ENCODE measurements around the gene RSBN1. TPM values are rescaled to one million over a fixed set of nuclear protein-coding genes. Genes with fewer than 3 reads are reported as not detected.
"Not testable (repeated sequence)": the region's sequence is repeated elsewhere in the genome, so short reads cannot be mapped to it uniquely, and the experiment has no call there.

The RSBN1 gene
- total RNA-seq, 1 experiment from 2014 or later, result 10.7 TPM

DNA sequence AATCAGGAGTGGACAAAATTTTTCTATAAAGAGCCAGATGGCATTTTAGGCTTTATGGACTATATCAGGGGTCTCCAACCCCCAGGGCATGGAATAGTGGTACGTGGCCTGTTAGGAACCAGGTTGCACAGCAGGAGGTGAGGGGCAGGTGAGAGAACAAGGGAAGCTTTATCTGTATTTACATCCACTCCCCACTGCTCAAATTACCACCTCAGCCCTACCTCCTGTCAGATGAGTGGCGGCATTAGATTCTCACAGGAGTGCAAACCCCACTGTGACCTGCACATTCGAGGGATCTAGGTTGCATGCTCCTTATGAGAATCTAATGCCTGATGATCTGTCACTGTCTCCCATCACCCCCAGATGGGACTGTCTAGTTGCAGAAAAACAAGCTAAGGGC lies 66.9 kb downstream of the RSBN1 start:
- no peak for DNase-seq (ENCODE audit: low read depth)

DNA sequence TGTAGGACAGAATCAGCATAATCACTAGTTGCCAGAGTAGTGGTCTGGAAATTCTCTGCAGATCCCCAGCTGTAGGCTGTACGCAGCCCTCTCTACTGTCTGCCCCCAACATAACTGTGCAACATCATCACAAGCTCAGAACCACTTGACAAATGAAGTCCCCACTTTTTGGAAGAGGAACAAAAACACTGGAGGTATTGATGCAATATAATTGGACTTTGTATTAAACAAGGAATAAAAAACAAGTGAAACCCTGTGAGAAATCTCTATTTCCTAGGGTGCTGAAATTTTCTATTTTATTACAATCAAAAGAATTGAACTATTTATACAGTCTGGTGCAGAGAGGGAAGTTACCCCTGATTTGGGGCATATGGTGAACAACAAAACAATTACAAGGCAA lies 68.2 kb downstream of the RSBN1 start:
- DNase-seq (ENCODE audit: low read depth), result no peak

DNA sequence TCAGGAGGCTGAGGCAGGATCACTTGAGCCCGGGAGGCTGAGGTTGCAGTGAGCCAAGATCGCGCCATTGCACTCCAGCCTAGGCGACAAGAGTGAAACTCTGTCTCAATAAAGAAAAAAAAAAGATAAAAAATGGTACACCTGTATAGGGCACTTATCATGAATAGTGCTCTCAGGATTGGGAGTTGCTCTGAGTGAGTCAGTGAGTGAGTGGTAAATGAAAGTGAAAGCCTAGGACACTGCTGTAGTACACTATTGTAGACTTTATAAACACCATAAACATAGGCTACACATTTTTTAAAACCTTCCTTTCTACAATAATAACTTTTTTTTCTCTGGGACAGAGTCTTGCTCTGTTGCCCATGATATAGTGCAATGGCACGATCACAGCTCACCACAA lies 69.8 kb downstream of the RSBN1 start:
- no peak for DNase-seq (ENCODE audit: low read depth)

DNA sequence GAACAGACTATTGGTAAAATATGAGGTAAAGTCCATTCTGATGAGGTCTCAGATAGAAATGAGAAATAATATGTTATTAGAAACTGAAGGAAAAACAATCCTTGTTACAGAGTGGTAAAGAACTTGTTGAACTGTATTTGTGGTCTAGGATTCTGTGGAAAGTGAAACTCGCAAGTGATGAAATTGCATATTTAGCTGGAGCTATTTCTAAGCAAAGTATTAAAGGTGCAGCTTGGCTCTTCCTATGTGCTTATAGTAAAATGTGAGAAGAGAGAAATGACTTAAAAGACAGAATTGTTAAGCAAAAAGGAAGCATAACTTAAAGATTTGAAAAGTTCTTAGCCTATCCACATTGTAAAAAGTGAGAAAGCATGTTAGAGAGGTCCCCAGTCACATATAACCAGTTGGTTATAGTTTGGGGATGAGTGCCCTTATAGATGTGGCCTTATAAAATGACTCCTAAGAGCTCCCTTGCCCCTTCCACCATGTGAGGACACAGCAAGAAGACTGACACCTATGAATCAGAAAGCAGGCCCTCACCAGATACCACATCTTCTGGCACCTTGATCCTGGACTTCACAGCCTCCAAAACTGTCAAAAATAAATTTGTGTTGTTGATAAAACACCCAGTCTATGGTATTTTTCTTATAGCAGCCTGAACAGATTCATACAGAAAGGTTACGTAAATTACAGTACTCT lies 77.8 kb downstream of the RSBN1 start:
- no peak for DNase-seq (ENCODE audit: low read depth)

DNA sequence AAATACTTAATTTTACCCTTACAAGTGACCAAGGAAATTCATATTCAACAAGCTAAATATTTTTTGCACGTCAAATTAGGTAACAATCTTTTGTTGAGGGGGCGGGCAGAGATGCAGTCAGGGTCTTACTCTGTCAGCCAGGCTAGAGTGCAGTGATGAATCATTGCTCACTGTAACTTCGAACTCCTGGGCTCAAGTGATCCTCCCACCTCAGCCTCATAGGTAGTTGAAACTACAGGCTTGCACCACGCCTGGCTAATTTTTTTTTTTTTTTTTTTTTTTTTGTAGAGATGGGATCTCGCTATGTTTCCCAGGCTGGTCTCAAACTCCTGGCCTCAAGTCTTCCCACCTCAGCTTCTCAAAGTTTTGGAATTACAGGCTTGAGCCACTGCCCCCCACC lies 79.5 kb downstream of the RSBN1 start:
- no peak for DNase-seq (ENCODE audit: low read depth)

DNA sequence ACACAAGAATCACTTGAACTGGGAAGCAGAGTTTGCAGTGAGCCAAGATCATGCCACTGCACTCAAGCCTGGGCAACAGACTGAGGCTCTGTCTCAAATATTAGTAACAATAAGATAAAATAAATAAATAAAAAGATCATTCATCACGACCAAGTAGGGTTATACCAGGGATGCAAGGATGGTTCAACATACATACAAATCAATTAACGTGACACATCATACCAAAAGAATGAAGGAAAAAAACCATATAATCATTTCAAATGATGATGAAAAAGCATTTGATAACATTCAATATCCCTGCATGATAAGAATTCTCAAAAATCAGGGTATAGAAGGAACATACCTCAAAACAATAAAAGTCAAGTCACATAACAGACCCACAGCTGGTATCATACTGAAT lies 91.3 kb downstream of the RSBN1 start:
- no peak for DNase-seq (ENCODE audit: low read depth)

DNA sequence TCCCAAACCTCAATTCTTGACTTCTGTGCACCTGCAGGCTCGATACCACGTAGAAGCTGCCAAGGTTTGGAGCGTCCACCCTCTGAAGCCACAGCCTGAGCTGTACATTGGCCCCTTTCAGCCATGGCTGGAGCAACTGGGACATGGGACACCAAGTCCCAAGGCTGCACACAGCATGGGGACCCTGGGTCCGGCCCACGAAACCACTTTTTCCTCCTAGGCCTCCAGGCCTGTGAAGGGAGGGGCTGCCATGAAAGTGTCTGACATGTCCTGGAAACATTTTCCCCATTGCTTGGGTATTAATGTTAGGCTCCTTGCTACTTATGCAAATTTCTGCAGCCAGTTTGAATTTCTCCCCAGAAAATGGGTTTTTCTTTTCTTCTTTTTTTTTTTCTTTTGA lies 93.7 kb downstream of the RSBN1 start:
- not testable (repeated sequence) for DNase-seq (ENCODE audit: low read depth)

DNA sequence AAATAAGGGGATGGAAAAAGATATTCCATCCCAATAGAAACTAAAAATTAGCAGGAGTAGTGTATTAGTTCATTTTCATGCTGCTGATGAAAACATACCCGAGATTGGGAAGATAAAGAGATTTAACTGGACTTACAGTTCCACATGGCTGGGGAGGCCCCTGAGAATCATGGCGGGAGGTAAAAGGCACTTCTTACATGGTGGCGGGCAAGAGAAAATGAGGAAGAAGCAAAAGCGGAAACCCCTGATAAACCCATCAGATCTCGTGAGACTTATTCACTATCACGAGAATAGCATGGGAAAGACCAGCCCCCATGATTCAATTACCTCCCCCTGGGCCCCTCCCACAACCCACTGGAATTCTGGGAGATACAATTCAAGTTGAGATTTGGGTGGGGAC lies 94.8 kb downstream of the RSBN1 start:
- DNase-seq (ENCODE audit: low read depth), result not testable (repeated sequence)

DNA sequence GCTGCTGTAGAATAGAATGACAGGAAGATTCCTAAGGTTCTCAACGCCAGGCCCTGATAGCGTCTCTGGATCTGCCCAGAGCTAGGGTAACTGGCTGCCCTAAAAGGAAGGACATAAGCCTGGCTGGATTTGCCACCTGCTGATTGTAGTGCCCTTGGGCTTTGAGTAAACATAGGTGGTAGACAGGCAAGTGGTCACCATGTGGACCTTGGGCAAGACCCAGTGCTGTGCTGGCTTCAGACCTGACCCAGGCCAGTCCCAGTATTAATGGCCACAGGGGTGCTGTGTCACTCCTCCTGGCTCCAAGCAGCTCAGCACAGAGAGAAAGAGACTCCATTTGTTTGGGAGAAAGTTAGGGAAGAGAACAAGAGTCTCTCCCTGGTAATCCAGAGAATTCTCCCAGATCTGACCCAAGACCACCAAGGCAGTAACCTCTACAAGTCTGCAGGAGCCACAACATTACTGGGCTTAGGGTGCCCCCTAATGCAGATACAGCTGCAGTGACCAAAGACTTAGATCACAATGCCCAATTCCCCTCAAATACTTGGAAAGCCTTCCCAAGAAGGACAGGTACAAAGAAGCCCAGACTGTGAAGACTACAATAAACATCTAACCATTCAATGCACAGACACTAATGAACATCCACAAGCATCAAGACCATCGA lies 97.5 kb downstream of the RSBN1 start:
- DNase-seq (ENCODE audit: low read depth), result no peak

Other genes starting within 250 kb of the RSBN1 start
- gene PHTF1, start 53.0 kb downstream of the RSBN1 start, total RNA-seq (2014; rRNA removed), result 39.0 and 39.6 TPM in 2 replicates
- gene PTPN22, start 59.2 kb upstream of the RSBN1 start, total RNA-seq (2014; rRNA removed), result 11.1 and 13.9 TPM in 2 replicates
- gene BCL2L15, start 75.1 kb upstream of the RSBN1 start, total RNA-seq (2014; rRNA removed), result 0.13 and 0.17 TPM in 2 replicates
- 20.3 and 20.4 TPM in 2 replicates for gene AP4B1, start 92.3 kb upstream of the RSBN1 start, total RNA-seq (2014; rRNA removed)
- 16.0 and 18.4 TPM in 2 replicates for gene DCLRE1B, start 92.8 kb upstream of the RSBN1 start, total RNA-seq (2014; rRNA removed)
- gene HIPK1, start 116.8 kb upstream of the RSBN1 start, total RNA-seq (2014; rRNA removed), result 28.2 and 40.1 TPM in 2 replicates
- gene OLFML3, start 167.0 kb upstream of the RSBN1 start, total RNA-seq (2014; rRNA removed), result 583 and 771 TPM in 2 replicates